ENCODE measurements around the gene ETHE1.
"Not testable (repeated sequence)": the region's sequence is repeated elsewhere in the genome, so short reads cannot be mapped to it uniquely, and the experiment has no call there.

ETHE1 gene

DNA sequence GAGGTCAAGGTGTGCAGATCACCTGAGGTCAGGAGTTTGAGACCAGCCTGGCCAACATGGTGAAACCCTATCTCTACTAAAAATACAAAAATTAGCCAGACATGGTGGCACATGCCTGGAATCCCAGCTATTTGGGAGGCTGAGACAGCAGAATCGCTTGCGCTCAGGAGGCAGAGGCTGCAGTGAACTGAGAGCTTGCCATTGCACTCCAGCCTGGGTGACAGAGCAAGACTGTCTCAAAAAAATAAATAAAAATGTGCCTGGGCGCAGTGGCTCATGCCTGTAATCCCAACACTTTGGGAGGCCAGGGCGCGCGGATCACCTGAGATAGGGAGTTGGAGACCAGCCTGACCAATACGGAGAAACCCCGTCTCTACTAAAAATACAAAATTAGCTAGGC is 3.3 kb downstream of the ETHE1 start:
- not testable (repeated sequence) for DNase-seq (ENCODE audit: low spot score)

DNA sequence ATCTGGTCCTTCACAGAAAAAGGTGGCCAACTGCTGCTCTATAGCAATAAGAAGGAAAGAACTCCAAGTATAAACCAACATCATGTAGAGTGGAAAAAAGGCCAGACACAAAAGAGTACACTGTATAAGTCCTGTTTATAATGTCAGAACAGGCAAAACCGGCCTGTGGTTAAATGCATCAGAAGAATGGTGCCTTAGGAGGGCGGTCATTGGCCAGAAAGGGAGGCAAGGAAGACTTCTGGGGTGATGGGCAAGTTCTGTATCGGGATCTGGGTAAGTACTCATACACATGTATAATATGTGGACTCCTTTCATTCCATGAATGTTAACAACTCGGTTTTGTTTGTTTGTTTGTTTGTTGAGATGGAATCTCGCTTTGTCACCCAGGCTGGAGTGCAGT is 4.1 kb downstream of the ETHE1 start:
- DNase-seq (ENCODE audit: low spot score): no peak

DNA sequence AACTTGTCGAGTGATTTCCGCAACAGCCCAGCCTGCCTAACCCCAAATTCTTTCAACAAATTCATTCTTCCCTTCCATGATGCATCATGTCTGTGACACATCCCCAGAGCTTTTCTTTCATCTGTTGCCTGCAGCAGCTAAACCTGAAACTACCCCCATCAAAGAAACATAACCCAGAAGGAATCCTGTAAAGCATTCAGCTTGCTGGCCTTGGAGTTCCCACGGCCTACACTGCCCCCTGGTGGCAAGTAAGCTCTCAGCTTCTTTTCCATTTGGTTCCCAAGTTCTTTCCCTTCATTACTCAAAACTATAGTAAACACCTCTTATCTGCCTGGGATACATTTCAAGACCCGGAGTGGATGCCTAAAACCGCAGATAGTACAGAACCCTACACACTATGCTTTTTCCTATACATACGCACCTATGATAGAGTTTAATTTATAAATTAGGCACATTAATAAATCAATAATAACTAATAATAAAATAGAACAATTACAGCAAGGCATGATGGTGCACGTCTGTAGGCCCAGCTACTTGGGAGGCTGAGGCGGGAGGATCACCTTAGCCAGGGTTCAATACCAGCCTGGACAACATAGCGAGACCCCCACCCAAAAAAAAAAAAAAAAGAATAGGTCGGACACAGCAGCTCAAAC is 7.4 kb downstream of the ETHE1 start:
- DNase-seq (ENCODE audit: low spot score): peak; percentile 88

DNA sequence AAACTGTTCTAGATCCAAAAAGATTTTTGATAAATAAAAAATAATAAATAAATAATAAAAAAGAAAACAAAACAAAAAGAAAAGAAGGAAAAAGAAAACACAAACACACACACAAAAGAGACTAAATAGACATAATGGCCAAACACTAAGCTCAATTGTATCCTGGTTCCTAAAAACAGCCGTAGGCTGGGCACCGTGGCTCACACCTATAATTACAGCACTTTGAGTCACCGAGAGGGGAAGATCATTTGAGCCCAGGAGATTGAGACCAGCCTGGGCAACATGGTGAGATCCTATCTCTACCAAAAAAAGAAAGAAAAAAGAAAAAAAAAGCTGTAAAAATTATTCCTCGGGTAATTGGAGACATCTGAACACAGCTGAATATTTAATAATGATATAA is 8.9 kb downstream of the ETHE1 start:
- DNase-seq (ENCODE audit: low spot score): no peak

DNA sequence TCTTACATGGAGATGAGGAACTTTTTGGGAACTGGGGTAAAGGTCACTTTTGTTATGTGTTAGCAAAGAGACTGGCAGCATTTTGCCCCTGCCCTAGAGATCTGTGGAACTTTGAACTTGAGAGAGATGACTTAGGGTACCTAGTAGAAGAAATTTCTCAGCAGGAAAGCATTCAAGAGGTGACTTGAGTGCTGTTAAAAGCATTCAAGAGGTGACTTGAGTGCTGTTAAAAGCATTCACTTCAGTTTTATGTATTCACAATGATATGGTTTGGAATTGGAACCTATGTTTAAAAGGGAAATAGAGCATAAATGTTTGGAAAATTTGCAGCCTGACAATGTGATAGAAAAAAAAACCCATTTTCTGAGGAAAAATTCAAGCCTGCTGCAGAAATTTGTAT is 14.6 kb downstream of the ETHE1 start:
- DNase-seq (ENCODE audit: low spot score): not testable (repeated sequence)

DNA sequence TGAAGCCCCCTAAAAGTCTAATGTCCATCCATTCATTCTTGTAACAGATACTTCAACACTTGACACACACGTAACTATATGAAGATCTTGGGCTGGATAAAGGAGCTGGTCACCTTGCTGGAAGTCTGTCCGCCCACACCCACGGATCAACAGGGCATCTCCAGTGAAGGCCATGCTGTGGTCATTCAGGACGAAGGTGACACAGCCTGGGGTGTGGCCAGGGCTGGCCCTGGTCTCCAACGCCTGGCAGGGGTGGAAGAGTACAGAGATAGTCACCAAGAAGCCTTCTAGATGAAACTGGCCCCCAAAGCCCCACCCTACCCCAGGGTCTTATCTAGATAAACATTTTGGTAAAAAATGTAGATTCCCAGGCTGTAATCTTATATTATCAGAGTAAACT is 15.7 kb downstream of the ETHE1 start:
- DNase-seq (ENCODE audit: low spot score): no peak

DNA sequence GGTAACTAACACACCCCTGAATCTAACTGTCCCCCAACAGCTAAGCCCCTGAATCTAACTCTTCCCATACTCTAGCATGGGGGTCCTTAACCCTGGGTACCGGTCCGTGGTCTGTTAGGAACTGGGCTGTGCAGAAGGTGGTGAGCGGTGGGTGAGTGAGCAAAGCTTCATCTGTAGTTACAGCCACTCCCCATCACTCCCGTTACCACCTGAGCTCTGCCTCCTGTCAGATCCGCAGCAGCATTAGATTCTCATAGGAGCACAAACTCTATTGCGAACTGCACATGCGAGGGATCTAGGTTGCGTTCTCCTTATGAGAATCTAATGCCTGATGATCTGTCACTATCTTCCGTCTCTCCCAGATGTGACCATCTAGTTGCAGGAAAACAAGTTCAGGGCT is 16.3 kb downstream of the ETHE1 start:
- no peak for DNase-seq (ENCODE audit: low spot score)

DNA sequence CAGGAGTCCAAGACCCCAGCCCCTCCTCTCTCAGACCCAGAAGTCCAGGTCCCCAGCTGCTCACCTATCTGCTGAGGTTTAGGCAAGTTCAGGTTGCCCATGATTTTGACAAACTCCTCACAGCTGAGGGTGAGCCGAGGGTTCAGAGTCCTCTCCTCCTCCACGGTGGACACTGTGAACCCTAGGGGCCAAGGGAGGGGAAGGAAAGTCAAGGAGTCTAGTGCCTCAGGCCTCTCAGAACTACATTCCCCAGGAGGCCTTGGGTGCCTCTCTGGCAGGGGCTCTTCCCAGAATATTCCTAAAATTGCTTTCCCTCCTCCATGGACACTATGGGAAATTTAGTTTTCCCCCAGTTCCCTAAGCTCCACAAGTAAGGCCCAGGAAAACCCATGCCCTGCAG is 19.1 kb downstream of the ETHE1 start:
- DNase-seq (ENCODE audit: low spot score): peak; percentile 18

DNA sequence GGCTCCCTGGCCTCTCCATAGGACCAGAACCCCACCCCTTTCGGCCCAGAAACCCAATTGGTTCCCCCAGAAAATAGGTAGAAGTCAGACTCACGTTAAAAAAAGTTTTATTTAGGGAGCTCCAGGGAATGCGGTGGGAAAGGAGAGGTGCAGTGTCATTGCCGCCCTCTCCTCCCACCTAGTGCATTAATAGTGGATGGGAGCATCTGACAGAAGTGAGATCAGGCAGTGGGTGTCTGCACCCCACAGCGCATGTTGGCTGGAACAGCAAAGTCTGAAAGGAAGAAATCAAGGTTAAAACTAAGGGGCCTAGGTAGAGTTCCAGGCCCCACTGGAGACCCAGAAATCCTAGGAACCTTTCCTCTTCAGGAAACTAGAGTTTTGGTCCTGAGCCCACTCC is 20.4 kb downstream of the ETHE1 start:
- no peak for DNase-seq (ENCODE audit: low spot score)

DNA sequence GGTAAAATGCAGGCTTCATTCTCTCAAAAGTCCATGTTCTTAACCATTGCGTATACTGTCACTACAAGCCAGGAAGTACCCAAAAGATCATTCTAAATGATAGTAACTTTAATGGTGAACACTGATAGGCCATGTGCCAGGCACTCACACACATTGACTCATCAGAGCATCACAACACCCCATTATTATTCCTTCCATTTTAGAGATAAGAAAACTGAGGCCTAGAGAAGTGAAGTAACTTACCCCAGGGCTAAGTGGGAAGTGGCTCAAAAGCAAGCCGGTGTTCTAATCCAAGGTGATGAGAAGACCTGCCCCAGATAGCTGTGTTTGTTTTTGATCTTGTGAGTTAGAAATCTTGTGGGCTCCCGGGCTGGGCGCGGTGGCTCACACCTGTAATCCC is 21.1 kb downstream of the ETHE1 start:
- no peak for DNase-seq (ENCODE audit: low spot score)

DNA sequence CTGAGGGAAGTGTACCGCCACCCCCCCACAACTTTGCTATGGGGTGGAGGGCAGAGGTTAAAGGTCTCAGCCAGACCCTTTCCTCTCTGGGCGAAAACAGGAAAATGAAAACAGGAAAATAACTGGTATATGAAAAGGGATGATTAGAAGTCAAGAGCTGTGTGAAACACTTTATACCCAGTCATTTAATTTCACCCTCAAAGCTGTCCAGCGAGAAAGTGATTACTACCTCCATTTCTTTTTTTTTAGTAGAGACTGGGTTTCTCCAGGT is 21.9 kb downstream of the ETHE1 start:
- no peak for DNase-seq (ENCODE audit: low spot score)

DNA sequence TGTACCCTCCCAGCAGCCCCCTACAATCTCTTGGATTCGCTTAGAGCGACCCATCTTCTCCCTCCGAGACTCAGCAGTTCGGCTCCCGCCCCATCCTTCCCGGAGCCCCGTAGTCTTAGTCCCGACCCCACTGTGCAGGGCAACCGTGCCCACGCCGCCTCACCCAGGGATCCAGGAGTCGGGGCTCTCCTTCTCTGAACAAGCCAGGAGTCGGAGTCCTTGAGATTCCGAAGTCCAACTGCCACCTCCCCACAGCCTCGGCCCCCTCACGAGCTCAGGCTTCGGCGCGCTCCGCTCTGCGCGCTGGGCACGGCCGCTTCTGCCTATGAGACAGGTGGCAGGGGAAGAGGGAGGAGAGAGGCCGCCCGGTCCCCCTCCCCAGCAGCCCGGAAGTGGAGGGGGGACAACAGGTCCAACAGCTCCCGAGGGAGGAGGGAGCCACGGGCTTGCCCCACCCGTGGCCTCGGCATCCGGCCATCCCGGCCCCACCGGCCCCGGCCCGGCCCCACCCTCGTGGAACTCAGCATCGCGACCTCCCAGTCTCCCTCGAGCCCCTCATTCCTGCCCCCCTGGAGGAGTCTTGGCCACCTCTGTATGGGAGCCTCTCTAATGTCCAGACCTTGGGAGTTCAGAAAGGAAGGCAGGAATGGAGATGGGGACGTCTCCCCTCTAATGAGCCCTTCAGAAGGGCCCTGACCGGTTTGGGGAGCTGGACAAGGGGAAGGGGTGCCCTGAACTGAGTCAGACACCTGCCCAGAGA is 22.4 kb downstream of the ETHE1 start, which contains the start of gene PHLDB3:
Gene PHLDB3, minus strand, starts transcription at position 321 of the 760 bp plus-strand sequence. CDS start 628 bp downstream, outside the sequence.
- peak; percentile 55 for DNase-seq (ENCODE audit: low spot score)

DNA sequence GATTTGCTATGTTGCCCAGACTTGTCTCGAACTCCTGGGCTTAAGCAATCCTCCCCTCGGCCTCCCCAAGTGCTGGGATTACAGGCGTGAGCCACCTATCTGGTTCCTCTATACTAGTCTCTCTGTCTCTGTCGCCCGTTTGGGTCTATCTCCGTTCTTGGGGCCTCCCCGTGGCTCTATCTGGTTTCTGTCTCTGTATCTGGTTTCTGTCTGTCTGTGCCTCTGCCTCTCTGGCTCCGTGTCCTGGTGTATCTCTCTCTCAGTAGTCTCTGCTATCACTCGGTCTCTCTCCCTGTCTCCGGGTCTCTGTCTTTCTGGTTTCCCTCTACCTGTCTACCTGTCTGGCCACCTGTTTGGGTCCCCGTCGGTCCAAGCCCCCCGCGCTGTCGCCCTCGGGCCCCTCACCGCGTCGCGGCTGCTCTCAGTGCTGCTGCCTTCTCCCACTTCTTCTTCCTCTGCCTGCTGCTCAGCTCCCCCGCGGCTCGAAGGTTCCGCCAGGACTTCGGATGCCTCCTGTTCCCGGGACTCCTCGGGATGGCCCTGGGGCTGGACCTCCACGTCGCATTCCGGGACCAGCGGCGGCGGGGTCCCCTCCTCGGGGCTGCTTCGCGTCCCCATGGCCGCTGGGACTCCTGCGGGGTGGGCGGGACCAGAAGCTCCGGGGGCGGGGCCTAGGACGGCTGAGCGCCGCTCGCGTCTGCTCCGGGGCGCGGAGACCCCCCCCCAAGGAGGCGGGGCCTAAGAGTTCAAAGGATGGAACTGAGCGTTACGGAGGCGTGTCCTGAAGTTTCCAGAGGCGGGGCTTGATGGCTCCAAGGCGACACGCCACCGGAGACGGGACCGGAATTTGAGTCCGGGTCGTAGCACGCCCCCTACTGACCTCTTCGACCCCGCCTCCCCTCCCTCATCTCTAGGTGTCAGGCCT is 23.2 kb downstream of the ETHE1 start:
- DNase-seq (ENCODE audit: low spot score): peak; percentile 93

DNA sequence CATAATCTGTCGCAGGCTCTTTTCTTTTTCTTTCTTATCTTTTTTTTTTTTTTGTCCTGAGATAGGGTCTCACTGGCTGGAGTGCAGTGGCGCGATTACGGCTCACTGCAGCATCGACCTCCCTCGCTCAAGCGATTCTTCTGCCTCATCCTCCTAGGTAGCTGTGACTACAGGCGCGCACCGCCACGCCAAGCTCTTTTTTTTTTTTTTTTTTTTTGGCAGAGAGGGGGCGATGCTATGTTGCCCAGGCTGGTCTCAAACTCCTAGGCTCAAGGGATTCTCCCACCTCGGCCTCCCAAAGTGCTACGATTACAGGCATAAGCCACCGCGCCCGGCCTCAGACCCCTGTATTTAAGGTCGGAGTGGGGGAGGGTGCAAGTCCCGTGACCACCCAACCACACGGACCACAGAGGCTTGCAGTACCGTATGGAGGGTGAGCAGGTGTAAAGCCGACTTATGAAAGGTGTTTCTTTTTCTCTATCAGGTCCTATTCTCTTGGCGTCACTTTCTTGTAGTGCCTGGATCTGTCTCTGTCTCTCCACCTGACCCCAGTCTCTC is 24.5 kb downstream of the ETHE1 start:
- no peak for DNase-seq (ENCODE audit: low spot score)

DNA sequence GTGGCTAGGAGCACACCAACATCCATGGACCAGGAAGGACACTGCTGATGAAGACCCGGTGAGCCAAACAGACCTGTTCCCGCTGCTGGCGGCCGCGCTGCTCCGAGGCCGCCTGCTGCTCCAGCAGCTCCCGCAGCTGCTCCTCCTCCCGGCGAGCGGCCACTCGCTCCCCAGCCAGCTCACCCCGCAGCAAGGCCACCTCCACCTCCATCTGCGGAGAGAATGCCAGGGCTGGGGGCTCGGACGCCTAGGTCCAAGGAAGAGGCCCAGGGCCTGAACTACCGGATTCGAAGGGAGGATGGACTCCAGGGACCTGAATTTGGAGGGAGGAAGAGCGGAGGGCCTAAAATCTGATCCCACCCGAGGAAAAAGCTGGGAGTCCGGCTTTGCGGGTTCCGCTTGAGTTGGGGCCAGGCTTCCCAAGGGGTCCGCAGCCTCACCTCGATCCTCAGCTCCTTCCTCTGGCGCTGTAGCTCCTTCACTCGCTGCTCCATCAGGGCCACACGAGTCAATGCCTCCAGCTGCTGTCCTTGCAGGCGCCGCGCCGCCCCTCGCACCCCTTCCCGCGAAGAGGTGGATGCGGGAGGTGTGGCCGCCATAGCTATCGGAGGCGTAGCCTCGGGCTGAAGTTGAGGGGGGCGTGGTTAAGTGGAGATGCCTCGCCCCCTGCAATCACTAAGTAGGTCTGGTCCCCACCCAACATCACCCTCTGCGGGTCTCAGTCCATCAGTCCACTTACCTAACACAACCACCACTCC is 25.2 kb downstream of the ETHE1 start:
- no peak for DNase-seq (ENCODE audit: low spot score)

DNA sequence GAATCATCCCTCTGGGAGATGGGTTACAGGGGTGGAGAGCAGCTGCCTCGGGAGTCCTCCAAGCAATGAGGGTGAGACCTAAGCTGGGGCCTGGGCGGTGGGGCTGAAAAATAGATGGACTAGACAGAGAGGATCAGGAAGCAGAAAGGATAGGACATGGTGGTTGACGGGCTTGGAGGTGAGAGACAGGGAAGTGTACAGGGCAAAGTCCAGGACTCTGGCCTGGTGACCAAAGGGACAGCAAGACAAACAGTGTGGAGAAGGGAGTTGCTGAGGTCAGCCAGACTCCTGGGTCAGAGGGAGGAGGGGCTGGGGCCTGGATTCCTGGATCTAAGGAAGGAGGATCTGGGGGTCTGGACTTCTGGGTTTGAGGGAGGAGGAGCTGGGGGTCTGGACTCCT is 28.0 kb downstream of the ETHE1 start:
- no peak for DNase-seq (ENCODE audit: low spot score)

DNA sequence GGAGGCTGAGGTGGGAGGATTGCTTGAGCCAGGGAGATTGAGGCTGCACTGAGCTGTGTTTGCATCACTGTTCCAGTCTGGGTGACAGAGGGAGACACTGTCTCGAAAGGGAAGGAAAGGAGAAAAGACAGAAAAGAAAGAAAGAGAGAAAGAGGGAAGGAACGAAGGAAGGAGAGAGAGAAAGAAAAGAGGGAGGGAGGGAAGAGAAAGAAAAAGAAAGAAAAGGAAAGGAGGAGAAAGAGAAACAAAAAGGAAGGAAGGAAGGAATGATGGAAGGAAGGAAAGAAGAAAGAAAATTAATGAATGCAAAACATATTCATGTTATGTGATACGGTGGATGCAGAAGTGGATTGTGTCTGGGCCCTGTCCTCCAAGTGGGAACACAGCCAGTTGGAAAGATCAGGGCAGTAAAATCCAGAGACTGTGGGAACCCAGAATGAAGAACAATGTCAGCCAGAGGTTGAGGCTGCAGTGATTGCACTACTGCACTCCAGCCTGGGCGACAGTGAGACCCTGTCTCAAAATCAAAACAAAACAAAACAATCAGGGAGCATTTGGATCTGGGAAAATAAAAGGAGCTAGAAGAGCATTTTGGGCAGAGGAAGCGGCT is 28.7 kb downstream of the ETHE1 start:
- DNase-seq (ENCODE audit: low spot score): no peak

DNA sequence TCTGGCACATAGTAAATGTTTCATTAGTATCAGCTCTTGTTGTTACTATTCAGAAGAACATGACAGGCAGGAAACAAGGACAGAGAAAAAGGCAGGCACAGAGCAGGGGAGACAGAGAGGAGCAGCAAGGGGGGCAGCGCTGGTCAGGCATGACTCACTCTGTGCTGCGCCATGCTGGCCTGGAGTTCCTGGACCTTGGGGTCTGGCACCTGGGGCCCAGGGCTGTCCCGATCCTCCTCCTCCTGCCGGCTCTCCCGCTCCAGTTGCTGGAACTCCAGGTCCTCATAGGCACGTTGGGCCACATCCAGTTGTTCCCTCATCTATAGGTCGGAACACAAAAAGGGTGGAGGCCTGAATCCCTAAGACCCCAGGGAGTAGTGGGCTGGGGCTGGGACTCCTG is 30.0 kb downstream of the ETHE1 start:
- no peak for DNase-seq (ENCODE audit: low spot score)

DNA sequence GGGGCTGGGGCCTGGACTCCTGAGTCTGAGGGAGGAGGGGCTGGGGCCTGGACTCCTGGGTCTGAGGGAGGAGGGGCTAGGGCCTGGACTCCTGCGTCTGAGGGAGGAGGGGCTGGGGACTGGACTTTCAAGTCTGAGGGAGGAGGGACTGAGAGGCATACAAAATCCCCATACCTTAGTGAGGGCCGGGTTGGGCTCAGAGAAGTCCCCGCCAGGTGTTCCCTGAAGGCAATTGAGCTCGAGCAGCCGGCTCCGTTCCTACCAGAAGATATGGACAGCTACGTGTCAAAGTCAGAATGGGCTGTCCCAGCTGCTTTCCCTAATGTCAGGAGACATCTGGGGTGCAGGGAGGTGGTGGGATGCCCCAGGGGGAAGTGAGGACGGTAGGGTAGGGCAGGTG is 31.9 kb downstream of the ETHE1 start:
- DNase-seq (ENCODE audit: low spot score): no peak

DNA sequence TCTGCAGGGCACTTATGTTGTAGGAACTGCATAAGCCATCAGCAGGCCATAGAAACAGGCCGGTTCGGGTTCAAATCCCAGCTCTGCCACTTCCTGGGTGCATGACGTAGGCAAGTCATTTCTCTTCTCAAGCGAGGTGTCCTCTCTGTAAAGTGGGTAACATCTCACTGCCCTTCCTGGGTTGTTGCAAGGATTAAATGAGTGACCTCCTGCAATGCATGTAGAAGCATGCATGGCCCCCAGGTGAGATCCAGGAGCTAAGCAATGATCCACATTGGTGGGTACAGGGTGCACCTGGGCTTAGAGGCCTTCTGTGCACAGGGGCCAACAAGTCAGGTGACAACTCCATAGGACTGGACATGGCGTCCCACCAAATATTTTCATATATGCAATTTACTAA is 36.2 kb downstream of the ETHE1 start:
- no peak for DNase-seq (ENCODE audit: low spot score)

DNA sequence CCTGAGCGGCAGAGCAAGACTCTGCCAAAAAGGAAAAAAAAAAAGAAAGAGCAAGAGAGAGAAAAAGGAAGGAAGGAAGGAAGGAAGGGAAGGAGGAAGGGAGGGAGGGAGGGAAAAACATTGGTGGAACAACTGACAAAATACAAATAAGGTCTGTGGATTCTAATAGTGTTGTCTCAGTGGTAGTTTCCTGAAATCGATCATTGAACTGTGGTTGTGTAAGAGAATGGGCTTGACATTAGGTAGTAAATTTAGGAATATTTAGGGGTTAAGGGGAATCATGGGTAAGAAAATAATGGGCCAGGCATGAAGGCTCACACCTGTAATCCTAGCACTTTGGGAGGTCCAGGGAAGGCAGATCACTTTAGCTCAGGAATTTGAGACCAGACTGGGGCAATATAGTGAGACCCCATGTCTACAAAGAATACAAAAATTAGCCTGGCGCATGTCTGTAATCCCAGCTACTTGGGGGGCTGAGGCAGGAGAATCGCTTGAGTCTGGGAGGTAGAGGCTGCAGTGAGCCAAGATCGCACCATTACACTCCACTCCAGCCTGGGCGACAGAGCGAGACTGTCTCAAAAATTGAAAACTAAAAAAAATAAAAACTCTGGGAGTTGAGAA is 36.9 kb downstream of the ETHE1 start:
- no peak for DNase-seq (ENCODE audit: low spot score)
